Endometrium (tissue), 2 donors: ENCODE data around the gene TEX26.

Experiments
- FAIRE-seq: peaks from 2 replicates; lab custom pipeline; 2012; peaks lifted over from hg19 to GRCh38; lab: Jason Lieb, UNC
- donor health status: control.
- donor health status: control.

The TEX26 gene

GRCh38 chr13:31012655-31013024 is 80.2 kb downstream of the TEX26 start:
- FAIRE-seq = no peak

- FAIRE-seq = no peak
Measured at GRCh38 chr13:31014456-31014855, 82.0 kb downstream of the TEX26 start.

DNA sequence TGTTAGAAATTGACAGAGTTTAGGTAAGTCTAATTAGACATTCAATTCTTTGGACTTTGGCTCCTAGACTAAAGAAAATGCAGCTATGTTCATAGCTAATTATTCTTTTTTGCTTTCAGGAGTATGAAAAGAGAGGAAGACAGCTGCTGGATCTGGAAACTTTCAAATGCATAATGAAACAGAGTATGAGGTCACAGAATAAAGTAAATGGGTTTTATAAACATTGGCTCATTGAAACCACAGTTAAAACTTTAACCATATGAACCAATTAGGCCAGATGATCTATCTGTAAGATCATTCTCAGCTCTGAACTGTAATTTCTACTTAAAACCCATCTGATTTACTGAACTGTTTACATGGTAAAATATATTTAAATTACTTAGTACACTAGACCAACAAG is 82.7 kb downstream of the TEX26 start:
- FAIRE-seq = no peak

DNA sequence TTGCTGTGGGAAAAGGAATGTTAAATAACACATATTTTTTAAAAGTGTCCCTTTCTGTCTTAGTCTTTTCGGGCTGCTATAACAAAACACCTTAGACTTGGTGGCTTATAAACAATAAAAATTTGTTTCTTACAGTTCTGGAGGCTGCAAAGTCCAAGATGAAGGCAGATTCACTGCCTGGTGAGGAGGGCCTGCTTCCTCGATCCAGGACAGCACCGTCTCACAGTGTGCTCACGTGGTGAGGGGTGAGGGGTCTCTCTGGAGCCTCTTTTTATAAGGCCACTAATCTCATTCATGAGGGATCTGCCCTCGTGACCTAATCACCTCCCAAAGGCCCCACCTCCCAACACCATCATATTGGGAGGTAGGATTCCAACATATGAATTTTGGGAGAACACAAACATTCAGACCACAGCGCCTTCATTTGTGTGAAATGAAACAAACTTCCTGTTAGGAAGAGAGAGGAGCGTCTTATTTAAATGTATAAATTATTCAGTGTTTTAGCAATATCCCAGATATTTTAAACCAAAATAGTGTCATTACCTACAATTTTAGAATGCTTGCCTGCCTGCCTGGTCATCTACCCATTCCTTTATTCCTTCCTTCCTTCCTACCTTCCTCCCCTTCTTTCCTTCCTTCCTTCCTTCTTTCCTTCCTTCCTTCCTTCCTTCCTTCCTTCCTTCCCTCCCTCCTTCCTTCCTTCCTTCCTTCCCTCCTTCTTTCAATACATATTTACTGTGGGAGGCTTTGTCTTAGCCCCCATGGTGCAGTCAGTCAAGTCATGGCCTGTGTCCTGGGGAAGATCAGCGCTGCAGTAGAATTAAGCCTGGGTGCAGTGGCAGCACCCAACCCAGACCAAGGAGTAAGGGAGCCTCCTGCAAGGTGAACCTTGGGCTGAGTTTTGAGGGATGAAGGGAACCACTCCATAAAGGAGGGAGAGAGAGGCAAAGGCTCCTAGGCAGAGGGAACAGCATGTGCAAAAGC is 84.2 kb downstream of the TEX26 start:
- FAIRE-seq = no peak

DNA sequence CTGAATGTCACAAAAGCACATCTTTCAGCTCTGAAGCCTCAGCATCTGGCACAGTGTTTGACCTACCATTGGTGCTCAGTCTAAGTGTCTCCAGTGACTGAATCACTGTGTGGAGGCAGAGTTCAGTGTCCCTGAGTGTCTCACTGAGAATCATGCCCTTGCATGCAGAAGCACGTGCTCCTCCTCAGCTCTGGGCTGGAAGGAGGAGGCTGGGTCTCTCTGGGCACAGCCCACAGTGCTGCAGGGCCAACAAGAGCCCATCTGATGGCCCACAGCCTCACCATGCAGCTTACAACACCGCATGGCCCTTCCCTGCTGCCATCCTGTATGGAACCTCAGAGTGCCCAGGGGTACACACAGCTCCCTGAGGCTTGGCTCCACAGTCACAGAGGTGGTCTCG is 86.1 kb downstream of the TEX26 start:
- FAIRE-seq = no peak

GRCh38 chr13:31020996-31021395 is 88.5 kb downstream of the TEX26 start:
- no peak for FAIRE-seq

DNA sequence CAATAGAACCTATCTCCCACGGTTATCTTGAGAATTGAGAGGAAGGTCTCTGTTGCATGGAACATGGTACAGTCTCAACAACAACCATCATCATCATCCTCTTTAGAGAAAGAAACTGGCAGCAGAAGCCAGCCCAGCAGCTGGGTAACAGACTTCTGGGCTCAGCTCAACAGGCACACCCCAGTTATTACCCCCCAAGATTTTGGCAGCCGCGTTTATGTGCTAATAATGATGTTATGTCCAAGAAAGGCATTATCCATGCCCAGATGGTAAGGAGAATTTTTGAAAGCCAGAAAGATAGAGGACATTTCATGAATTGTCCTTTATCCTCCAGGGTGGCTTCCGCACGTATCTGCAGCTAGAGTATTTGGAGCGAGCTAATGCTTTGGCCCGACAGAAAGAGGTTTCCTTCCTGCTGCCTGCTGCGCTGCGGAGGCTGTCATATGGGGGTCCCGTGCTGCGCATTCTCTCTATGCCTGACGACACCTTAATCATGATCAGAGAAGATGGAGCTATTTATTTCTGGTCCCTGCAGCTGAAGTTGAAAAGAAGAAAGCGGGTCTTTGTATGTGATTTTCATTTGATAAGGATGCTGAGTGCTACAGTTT is 89.9 kb downstream of the TEX26 start:
- no peak for FAIRE-seq

DNA sequence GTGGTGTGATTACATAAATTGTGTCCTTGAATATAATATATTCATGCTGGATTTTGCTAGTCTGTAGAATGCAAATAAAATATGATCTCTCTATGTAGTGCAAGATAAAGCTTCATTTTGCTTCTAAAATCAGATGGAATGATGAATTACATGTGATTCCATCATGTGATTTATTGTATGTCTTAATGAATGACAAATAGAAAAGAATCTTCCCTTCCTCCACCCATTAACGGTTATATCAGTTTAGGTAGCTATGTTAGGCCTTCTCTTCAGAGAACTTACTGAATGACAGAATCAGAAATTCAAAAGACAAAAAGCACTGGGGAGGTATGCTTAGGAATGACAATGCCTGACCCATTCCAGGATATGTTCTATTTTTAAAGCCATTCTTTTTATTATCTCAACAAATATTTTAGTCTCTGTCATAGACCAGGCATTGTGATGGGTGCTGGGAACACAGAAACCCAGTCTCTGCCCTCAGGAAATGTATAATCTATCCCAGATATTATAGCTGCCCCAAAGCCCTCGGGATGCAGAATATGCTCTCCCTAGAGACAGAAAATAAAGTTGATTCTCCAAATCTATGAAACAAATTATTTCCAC is 90.6 kb downstream of the TEX26 start:
- no peak for FAIRE-seq
